CD14-positive monocyte (primary cell): ENCODE results near the gene CSMD2. TPM values are rescaled to one million over a fixed set of nuclear protein-coding genes. Genes with fewer than 3 reads are reported as not detected.

ENCODE experiments used
- DNase-seq, 3 donors: peaks; one replicate each; pipeline ENCODE4 v3.0.0-alpha.2; 2011 to 2022
- H2AFZ ChIP-seq: 2 replicates; pipeline ENCODE4 v1.6.0; 2012; ENCODE audit warnings: mild to moderate bottlenecking, low read depth, low read length, inconsistent platforms; ENCODE audit not compliant: insufficient read depth, poor library complexity, severe bottlenecking
- H3K27ac ChIP-seq, 2 donors: 1 replicate in 1 of 2; 2 replicates in 1 of 2; pipeline ENCODE4 v1.5.1; 2012 to 2013; ENCODE audit warnings: low read length in 2 of 2, control low read depth in 1 of 2, inconsistent platforms in 1 of 2, low read depth in 1 of 2, mild to moderate bottlenecking in 1 of 2
- H3K27me3 ChIP-seq, 2 donors: one replicate each; pipeline versions ENCODE4 v1.6.0 to v1.6.1; 2011 to 2013; ENCODE audit warnings: low read length in 2 of 2; ENCODE audit not compliant: control insufficient read depth in 2 of 2, insufficient read depth in 2 of 2
- H3K36me3 ChIP-seq, 2 donors: replicated peaks in 1 of 2; 1 replicate in 1 of 2; 2 replicates in 1 of 2; pipeline versions ENCODE4 v1.5.1 to v1.6.1; 2012 to 2013; ENCODE audit warnings: low read length in 2 of 2, control low read depth in 1 of 2, inconsistent platforms in 1 of 2, mild to moderate bottlenecking in 1 of 2; ENCODE audit not compliant: insufficient read depth in 2 of 2, control insufficient read depth in 1 of 2
- H3K4me1 ChIP-seq, 2 donors: 1 replicate in 1 of 2; 2 replicates in 1 of 2; pipeline versions ENCODE4 v1.5.1 to v1.6.1; 2012 to 2013; ENCODE audit warnings: low read length in 2 of 2, control low read depth in 1 of 2, inconsistent platforms in 1 of 2, mild to moderate bottlenecking in 1 of 2, moderate library complexity in 1 of 2; ENCODE audit not compliant: insufficient read depth in 2 of 2, control insufficient read depth in 1 of 2
- H3K4me2 ChIP-seq: replicated peaks from 2 replicates; pipeline ENCODE3; 2012; ENCODE audit warnings: low read length, moderate library complexity, mild to moderate bottlenecking; ENCODE audit not compliant: poor library complexity, severe bottlenecking; ENCODE audit errors: extremely low read depth
- H3K4me3 ChIP-seq, 3 experiments: fragments of 200-600 bp in 1 of 3; sonication (generic) in 1 of 3; replicated peaks in 1 of 3; 1 replicate in 2 of 3; 2 replicates in 1 of 3; pipeline ENCODE4 v1.5.1; 2011 to 2013; ENCODE audit warnings: low read length in 3 of 3, mild to moderate bottlenecking in 3 of 3, control low read depth in 2 of 3, low read depth in 2 of 3, inconsistent platforms in 1 of 3, moderate library complexity in 1 of 3
- H3K79me2 ChIP-seq: 2 replicates; pipeline ENCODE4 v1.6.0; 2012; ENCODE audit warnings: mild to moderate bottlenecking, control low read depth, inconsistent platforms, low read length, moderate library complexity; ENCODE audit not compliant: insufficient read depth
- H3K9ac ChIP-seq: 2 replicates; pipeline ENCODE4 v1.6.0; 2017; ENCODE audit warnings: low read length, mild to moderate bottlenecking; ENCODE audit not compliant: insufficient read depth, poor library complexity, severe bottlenecking
- H3K9me3 ChIP-seq, 2 donors: replicated peaks in 1 of 2; 1 replicate in 1 of 2; 2 replicates in 1 of 2; pipeline versions ENCODE4 v1.5.1 to v1.6.1; 2012 to 2013; ENCODE audit warnings: low read length in 2 of 2, control low read depth in 1 of 2; ENCODE audit not compliant: control insufficient read depth in 1 of 2, insufficient read depth in 1 of 2
- H4K20me1 ChIP-seq: 2 replicates; pipeline ENCODE4 v1.6.0; 2012; ENCODE audit warnings: mild to moderate bottlenecking, low read length, control low read depth, moderate library complexity; ENCODE audit not compliant: insufficient read depth
- H3K27ac Mint-ChIP-seq, 7 donors: one replicate each; pipeline ENCODE4 v1.8.0; 2020; ENCODE audit warnings: mild to moderate bottlenecking in 7 of 7, mixed read lengths in 7 of 7, moderate library complexity in 6 of 7, inconsistent platforms in 2 of 7
- H3K27me3 Mint-ChIP-seq, 3 donors: one replicate each; pipeline ENCODE4 v1.8.0; 2021 to 2022; ENCODE audit warnings: low read depth in 3 of 3, mild to moderate bottlenecking in 3 of 3, mixed read lengths in 3 of 3, moderate library complexity in 3 of 3, inconsistent platforms in 1 of 3
- H3K36me3 Mint-ChIP-seq, 2 donors: one replicate each; pipeline ENCODE4 v1.8.0; 2020; ENCODE audit warnings: mixed read lengths in 2 of 2, inconsistent platforms in 1 of 2, mild to moderate bottlenecking in 1 of 2
- H3K4me1 Mint-ChIP-seq: one replicate; pipeline ENCODE4 v1.8.0; 2020; ENCODE audit warnings: mild to moderate bottlenecking, mixed read lengths
- H3K4me3 Mint-ChIP-seq, 2 donors: one replicate each; pipeline ENCODE4 v1.8.0; 2020; ENCODE audit warnings: mild to moderate bottlenecking in 2 of 2, mixed read lengths in 2 of 2, moderate library complexity in 1 of 2
- H3K9me3 Mint-ChIP-seq, 7 donors: one replicate each; pipeline ENCODE4 v1.8.0; 2020 to 2022; ENCODE audit warnings: mixed read lengths in 7 of 7, mild to moderate bottlenecking in 6 of 7, moderate library complexity in 6 of 7, inconsistent platforms in 2 of 7
- WGBS: methylation state at CpG from one replicate; pipeline ENCODE4 v1.1.5; 2013; ENCODE audit warnings: missing lambda C conversion rate; ENCODE audit not compliant: insufficient coverage; 5-methylcytosine and 5-hydroxymethylcytosine counted together
- intact Hi-C, 2 donors: fragments of 100-400 bp; cut with micrococcal nuclease; formaldehyde crosslinking; loops; one replicate each; pipeline versions ENCODE4 v1.15.0 to v1.15.1; 2023
- polyA plus RNA-seq, 3 donors: library from polyadenylated mRNA; depleted of rRNA in 1 of 3; unstranded in 2 of 3; stranded (reverse) in 1 of 3; fragments of 300-500 nt in 2 of 3; fragments of >200 nt in 1 of 3; fragmentation: Illumina TruSeq in 2 of 3; gene quantifications; 1 replicate in 2 of 3; 2 replicates in 1 of 3; pipeline ENCODE4 v1.2.3, GENCODE V29; 2012 to 2021
- TF ChIP-seq, protein P1 (sequence below): fragments of 200-600 bp; IDR thresholded peaks from one replicate; pipeline ENCODE4 v1.8.0; 2022; ENCODE audit warnings: antibody characterized with exemption, mild to moderate bottlenecking

Gene CSMD2
- polyA plus RNA-seq, 3 donors, result 0.04 TPM; not detected in 2

DNA sequence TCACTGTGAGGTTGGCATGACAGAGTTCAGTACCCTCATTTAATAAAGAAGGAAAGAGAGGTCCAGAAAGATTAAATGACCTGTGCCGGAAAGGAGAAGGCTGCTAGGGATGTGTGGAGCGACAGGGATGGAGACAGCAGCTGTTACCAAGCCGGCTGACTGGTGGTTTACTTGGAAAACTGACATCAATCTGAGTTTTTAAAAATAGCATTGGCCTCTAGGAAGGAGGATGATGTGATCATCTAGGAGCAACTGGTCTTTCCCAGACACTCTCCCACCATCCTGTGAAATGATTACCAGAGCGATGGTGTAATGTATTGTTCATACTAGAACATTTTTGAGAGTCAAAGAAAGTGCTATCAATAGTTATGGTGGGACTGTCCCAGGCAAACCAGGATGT lies 538.2 kb downstream of the CSMD2 start:
- no peak for DNase-seq
- Mint-ChIP-seq H3K27ac (no peak overlapping the region), H3K27me3 (peaks cover 2 to 20% (median 9%) of the 10 kb centered on the region in 3 donors), H3K36me3 (no peaks in the 10 kb centered on the region), H3K4me1 (no peaks in the 10 kb centered on the region), H3K4me3 (no peak overlapping the region), H3K9me3 (peaks cover 0 to 3% (median 0%) of the 10 kb centered on the region in 7 donors)
- no peak overlapping the region for H2AFZ ChIP-seq
- WGBS, result 100% methylated on average over 1 of the region's 4 CpGs
- H3K36me3 ChIP-seq, result no peaks in the 10 kb centered on the region
- H3K27ac ChIP-seq, result no peak overlapping the region
- intact Hi-C loops, result no loop called here
- TF ChIP-seq, protein P1, sequence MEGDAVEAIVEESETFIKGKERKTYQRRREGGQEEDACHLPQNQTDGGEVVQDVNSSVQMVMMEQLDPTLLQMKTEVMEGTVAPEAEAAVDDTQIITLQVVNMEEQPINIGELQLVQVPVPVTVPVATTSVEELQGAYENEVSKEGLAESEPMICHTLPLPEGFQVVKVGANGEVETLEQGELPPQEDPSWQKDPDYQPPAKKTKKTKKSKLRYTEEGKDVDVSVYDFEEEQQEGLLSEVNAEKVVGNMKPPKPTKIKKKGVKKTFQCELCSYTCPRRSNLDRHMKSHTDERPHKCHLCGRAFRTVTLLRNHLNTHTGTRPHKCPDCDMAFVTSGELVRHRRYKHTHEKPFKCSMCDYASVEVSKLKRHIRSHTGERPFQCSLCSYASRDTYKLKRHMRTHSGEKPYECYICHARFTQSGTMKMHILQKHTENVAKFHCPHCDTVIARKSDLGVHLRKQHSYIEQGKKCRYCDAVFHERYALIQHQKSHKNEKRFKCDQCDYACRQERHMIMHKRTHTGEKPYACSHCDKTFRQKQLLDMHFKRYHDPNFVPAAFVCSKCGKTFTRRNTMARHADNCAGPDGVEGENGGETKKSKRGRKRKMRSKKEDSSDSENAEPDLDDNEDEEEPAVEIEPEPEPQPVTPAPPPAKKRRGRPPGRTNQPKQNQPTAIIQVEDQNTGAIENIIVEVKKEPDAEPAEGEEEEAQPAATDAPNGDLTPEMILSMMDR, result no peak
- no peaks in the 10 kb centered on the region for H3K4me1 ChIP-seq
- peaks cover 0 to 8% of the 10 kb centered on the region in 2 donors for H3K27me3 ChIP-seq
- H3K79me2 ChIP-seq, result no peaks in the 10 kb centered on the region
- no peak overlapping the region for H3K4me3 ChIP-seq
- H3K4me2 ChIP-seq, result no peak overlapping the region
- no peaks in the 10 kb centered on the region for H4K20me1 ChIP-seq
- H3K9ac ChIP-seq, result no peak overlapping the region
- H3K9me3 ChIP-seq, result no peaks in the 10 kb centered on the region

DNA sequence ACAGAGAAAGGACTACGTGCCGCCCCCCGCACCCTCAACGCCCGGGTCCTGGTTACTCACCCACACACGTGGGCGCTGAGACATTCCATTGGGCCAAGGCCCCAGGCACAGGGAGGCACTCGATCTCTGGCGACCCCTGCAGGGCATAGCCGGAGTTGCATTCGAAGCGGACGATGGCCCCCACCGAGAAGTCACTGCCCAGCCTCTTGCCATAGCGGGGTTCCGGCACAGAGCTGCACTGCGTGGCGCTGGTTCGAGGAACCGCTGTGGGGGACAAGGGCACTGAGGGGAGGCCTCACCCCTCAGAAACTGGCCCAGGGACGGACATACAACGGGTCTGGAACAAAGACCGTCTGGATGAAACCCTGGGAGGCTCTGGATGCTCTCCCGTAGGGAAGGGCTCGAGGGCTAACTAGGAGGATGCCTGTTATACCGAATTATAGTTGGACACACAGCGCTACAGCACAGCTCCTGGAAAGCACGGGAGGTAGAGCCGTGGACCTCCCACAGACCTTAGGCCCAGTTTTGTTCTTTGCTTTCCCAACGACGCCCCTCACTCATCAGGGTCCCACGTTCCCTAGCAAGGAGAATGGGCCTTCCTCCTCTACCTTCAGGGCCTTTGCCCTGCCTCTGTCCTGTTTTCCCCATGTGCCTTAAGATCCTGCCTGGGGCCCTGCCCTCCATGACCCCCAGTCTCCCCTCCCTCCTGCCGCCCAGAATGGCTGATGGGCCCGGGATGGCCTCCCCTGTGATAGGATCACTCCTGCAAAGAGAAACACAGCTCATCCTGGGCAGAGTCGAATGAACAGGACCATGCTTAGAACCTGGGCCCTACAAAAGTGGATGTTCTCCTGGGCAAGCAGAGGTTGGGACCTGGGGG lies 539.8 kb downstream of the CSMD2 start:
- Histone ChIP-seq H3K9ac (no peak overlapping the region), H3K4me2 (no peak overlapping the region), H3K36me3 (no peaks in the 10 kb centered on the region), H3K27me3 (peaks cover 0 to 8% of the 10 kb centered on the region in 2 donors), H3K4me3 (no peak overlapping the region), H3K4me1 (no peaks in the 10 kb centered on the region), H3K9me3 (no peaks in the 10 kb centered on the region), H3K27ac (no peak overlapping the region), H4K20me1 (no peaks in the 10 kb centered on the region), H2AFZ (no peak overlapping the region), H3K79me2 (no peaks in the 10 kb centered on the region)
- H3K36me3 Mint-ChIP-seq, result no peaks in the 10 kb centered on the region
- intact Hi-C loops, result no loop called here
- H3K4me3 Mint-ChIP-seq, result no peak overlapping the region
- no peak for DNase-seq
- H3K4me1 Mint-ChIP-seq, result no peaks in the 10 kb centered on the region
- no peak overlapping the region for H3K27ac Mint-ChIP-seq
- H3K27me3 Mint-ChIP-seq, result peaks cover 2 to 20% (median 9%) of the 10 kb centered on the region in 3 donors
- TF ChIP-seq, protein P1, result peak; percentile 48
- H3K9me3 Mint-ChIP-seq, result peaks cover 0 to 5% (median 0%) of the 10 kb centered on the region in 7 donors
- 94% methylated on average over 31 of the region's 35 CpGs for WGBS
